Ovary (tissue), 9 donors: Measurements from ENCODE around the gene BPIFA2. TPM values are rescaled to one million over a fixed set of nuclear protein-coding genes. Genes with fewer than 3 reads are reported as not detected.

Experiments used
- DNase-seq, 5 donors: peaks; one replicate each; pipeline ENCODE4 v3.0.0-alpha.2; 2019 to 2020
- H3K27ac ChIP-seq, 2 donors: fragments of 200-600 bp; one replicate each; pipeline versions ENCODE4 v1.5.1 to v1.8.0; 2019 to 2022
- H3K27me3 ChIP-seq: fragments of 200-600 bp; one replicate; pipeline ENCODE4 v1.8.0; 2022
- H3K36me3 ChIP-seq: fragments of 200-600 bp; sonication (generic); one replicate; pipeline ENCODE4 v1.5.1; 2019
- H3K4me1 ChIP-seq: one replicate; pipeline ENCODE4 v1.8.1; 2013; ENCODE audit warnings: mild to moderate bottlenecking, moderate library complexity; ENCODE audit not compliant: insufficient read depth
- H3K4me3 ChIP-seq: fragments of 200-600 bp; sonication (generic); one replicate; pipeline ENCODE4 v1.5.1; 2017
- H3K9me3 ChIP-seq, 2 donors: fragments of 200-600 bp in 1 of 2; sonication (generic) in 1 of 2; one replicate each; pipeline versions ENCODE4 v1.5.1 to v1.8.1; 2013 to 2019; ENCODE audit warnings: mild to moderate bottlenecking in 1 of 2, moderate library complexity in 1 of 2
- CTCF ChIP-seq, 3 donors: fragments of 450-650 bp in 2 of 3; fragments of 200-600 bp in 1 of 3; IDR thresholded peaks; one replicate each; pipeline versions ENCODE4 v1.5.1 to v1.8.0; 2016 to 2022; ENCODE audit warnings: antibody characterized with exemption in 3 of 3, mild to moderate bottlenecking in 1 of 3
- EP300 ChIP-seq: sonication (generic); formaldehyde crosslinking; IDR thresholded peaks from one replicate; pipeline ENCODE4 v1.6.1; 2017; ENCODE audit warnings: antibody characterized with exemption
- POLR2A ChIP-seq: fragments of 450-650 bp; IDR thresholded peaks from one replicate; pipeline ENCODE4 v1.6.1; 2017; ENCODE audit warnings: antibody characterized with exemption, mild to moderate bottlenecking, moderate library complexity
- WGBS, 3 donors: extraction: QIAGEN DNeasy Blood & Tissue Kit in 1 of 3; methylation state at CpG; one replicate each; pipeline versions ENCODE4 v1.1.5 to v1.1.7; 2013 to 2017; 5-methylcytosine and 5-hydroxymethylcytosine counted together
- intact Hi-C, 4 donors: fragments of 100-400 bp; cut with DNase I; formaldehyde crosslinking; loops; one replicate each; pipeline versions ENCODE4 v1.11.0 to v1.15.1; 2022 to 2023
- polyA plus RNA-seq, 2 donors: library from polyadenylated mRNA; stranded (reverse); fragments of 200-250 nt in 1 of 2; fragments of 350-450 nt in 1 of 2; fragmentation: Illumina TruSeq in 1 of 2; extraction: RNeasy Lipid Tissue Mini Kit (QIAGEN cat#74804) in 1 of 2; gene quantifications; one replicate each; pipeline ENCODE4 v1.2.3, GENCODE V29; 2013 to 2014
- total RNA-seq, 7 donors: library from RNA; depleted of rRNA in 2 of 7; stranded (reverse); fragments of >200 nt in 2 of 7; fragmentation: NEBNext Ultra II Directional in 3 of 7; extraction: Animal tissue kit (Norgen Biotek cat#: 25700) in 3 of 7; gene quantifications; one replicate each; pipeline versions ENCODE4 v1.1.0 to v1.2.4, GENCODE V29; 2016 to 2023
- donor health status: DM: no; HTN: no; CAD: no; lungs with moderate emphysema.
- donor health status: DM: no; HTN: no; CAD: no.
- donor health status: Bipolar disorder and iron deficiency.
- donor health status: DM: yes; HTN: yes; CAD: no.
- donor health status: DM: no; HTN: no; CAD: no.
- donor health status: DM: yes; HTN: yes; CAD: no.

BPIFA2 gene
- total and polyA plus RNA-seq, 9 donors = not detected

GRCh38 chr20:33166533-33167113, 1.3 kb upstream of the BPIFA2 start:
- Histone ChIP-seq H3K4me3 (no peak overlapping the region), H3K27ac (no peak overlapping the region), H3K4me1 (no peaks in the 10 kb centered on the region), H3K36me3 (no peaks in the 10 kb centered on the region), H3K27me3 (no peaks in the 10 kb centered on the region), H3K9me3 (no peaks in the 10 kb centered on the region)
- DNase-seq = no peak
- TF ChIP-seq POLR2A = no peak
- no peak for TF ChIP-seq EP300
- no peak for TF ChIP-seq CTCF (IDR thresholded peaks at IDR 0.05)
- intact Hi-C loops = no loop called here
- WGBS, 3 donors = 77 to 84% (median 78%) methylated on average over 8 of the region's 8 CpGs

GRCh38 chr20:33169176-33169794, 1.3 kb downstream of the BPIFA2 start:
- H3K4me1 ChIP-seq = no peaks in the 10 kb centered on the region
- no peak overlapping the region for H3K4me3 ChIP-seq
- no peaks in the 10 kb centered on the region for H3K36me3 ChIP-seq
- no peak for DNase-seq
- H3K9me3 ChIP-seq = no peaks in the 10 kb centered on the region
- WGBS, 3 donors = 48 to 57% (median 54%) methylated on average over 8 of the region's 8 CpGs
- H3K27me3 ChIP-seq = no peaks in the 10 kb centered on the region
- intact Hi-C loops = no loop called here
- H3K27ac ChIP-seq = no peak overlapping the region
- TF ChIP-seq EP300 (no peak), POLR2A (no peak), CTCF (IDR thresholded peaks at IDR 0.05) (no peak)

- intact Hi-C loops = no loop called here
- Histone ChIP-seq H3K9me3 (no peaks in the 10 kb centered on the region), H3K4me1 (no peaks in the 10 kb centered on the region), H3K27me3 (no peaks in the 10 kb centered on the region), H3K4me3 (no peak overlapping the region), H3K27ac (no peak overlapping the region), H3K36me3 (no peaks in the 10 kb centered on the region)
- no peak for TF ChIP-seq EP300
- TF ChIP-seq POLR2A = no peak
- no peak for TF ChIP-seq CTCF (IDR thresholded peaks at IDR 0.05)
- 8 to 21% (median 11%) methylated on average over 7 of the region's 7 CpGs for WGBS, 3 donors
- DNase-seq = no peak
Measured at GRCh38 chr20:33172781-33173180, 4.8 kb downstream of the BPIFA2 start.

- no peak for DNase-seq
- WGBS, 3 donors = 81 to 89% (median 88%) methylated on average over 3 of the region's 3 CpGs
- Histone ChIP-seq H3K27ac (no peak overlapping the region), H3K4me1 (no peaks in the 10 kb centered on the region), H3K36me3 (no peaks in the 10 kb centered on the region), H3K27me3 (no peaks in the 10 kb centered on the region), H3K4me3 (no peak overlapping the region), H3K9me3 (no peaks in the 10 kb centered on the region)
- TF ChIP-seq POLR2A = no peak
- TF ChIP-seq EP300 = no peak
- no peak for TF ChIP-seq CTCF (IDR thresholded peaks at IDR 0.05)
- intact Hi-C loops = no loop called here
Measured at GRCh38 chr20:33175123-33175522, 7.2 kb downstream of the BPIFA2 start.
